Cardiac fibroblast (primary cell): ENCODE data around the gene RPS21.
A peak's percentile ranks its signal among the peaks of the same experiment; 100 is the strongest.

Experiments used
- DNase-seq, 2 donors: peaks; one replicate each; pipeline versions ENCODE4 v3.0.0 to v3.0.0-alpha.2; 2010; ENCODE audit warnings: low read depth in 2 of 2
- H3K4me3 ChIP-seq, 2 donors: replicated peaks in 1 of 2; 1 replicate in 1 of 2; 2 replicates in 1 of 2; pipeline ENCODE4 v1.5.1; 2011; ENCODE audit warnings: low read depth in 2 of 2, low read length in 2 of 2, mild to moderate bottlenecking in 2 of 2, moderate library complexity in 1 of 2
- CTCF ChIP-seq: IDR thresholded peaks from one replicate; pipeline ENCODE4 v1.5.1; 2011; ENCODE audit warnings: low read depth, mild to moderate bottlenecking, low read length, inconsistent platforms

Gene RPS21

GRCh38 chr20:62349556-62350097 is 37.3 kb upstream of the RPS21 start:
- no peak overlapping the region for H3K4me3 ChIP-seq
- TF ChIP-seq CTCF, result no peak
- no peak for DNase-seq

- H3K4me3 ChIP-seq, result no peak overlapping the region
- TF ChIP-seq CTCF, result no peak
- peak in 1 of 2 donors; percentile 28 for DNase-seq
Measured at GRCh38 chr20:62350098-62350628, 36.7 kb upstream of the RPS21 start.

- H3K4me3 ChIP-seq, result no peak overlapping the region
- DNase-seq, result no peak
- no peak for TF ChIP-seq CTCF
Measured at GRCh38 chr20:62350629-62351422, 36.1 kb upstream of the RPS21 start.

GRCh38 chr20:62351469-62352401 is 35.2 kb upstream of the RPS21 start:
- no peak overlapping the region for H3K4me3 ChIP-seq
- DNase-seq, result no peak

GRCh38 chr20:62352402-62353288 is 34.3 kb upstream of the RPS21 start:
- peak in 1 of 2 donors; percentile 20 for DNase-seq
- no peak for TF ChIP-seq CTCF
- H3K4me3 ChIP-seq, result no peak overlapping the region

More at GRCh38 chr20:62351469-62352401, 35.2 kb upstream of the RPS21 start:
- no peak for TF ChIP-seq CTCF
